Natural killer cell treated with Interleukin-12 subunit alpha and Interleukin-12 subunit beta and Interleukin-15 and Interleukin-18, amount 100 ng/mL, for 72 hours (primary cell): ENCODE measurements around the gene TTYH3. TPM values are rescaled to one million over a fixed set of nuclear protein-coding genes. Genes with fewer than 3 reads are reported as not detected.

Experiments used
- ATAC-seq, 2 donors: fragments of 150-1000 bp; cut with Tn5 transposase in 1 of 2; sonication (Bioruptor Pico), chemical (Tn5 transposase) in 1 of 2; 2 replicates each; pipeline ENCODE4 v1.10.0; 2021
- DNase-seq: peaks from one replicate; pipeline ENCODE4 v3.0.0; 2022; ENCODE audit warnings: low spot score
- H3K27ac Mint-ChIP-seq, 2 donors: 1 replicate in 1 of 2; 2 replicates in 1 of 2; pipeline ENCODE4 v1.8.0; 2022; ENCODE audit warnings: mixed read lengths in 2 of 2, mild to moderate bottlenecking in 1 of 2, moderate library complexity in 1 of 2
- H3K27me3 Mint-ChIP-seq, 2 donors: 1 replicate in 1 of 2; 2 replicates in 1 of 2; pipeline ENCODE4 v1.8.0; 2022; ENCODE audit warnings: mixed read lengths in 2 of 2
- H3K36me3 Mint-ChIP-seq: one replicate; pipeline ENCODE4 v1.8.0; 2022; ENCODE audit warnings: mixed read lengths
- H3K4me1 Mint-ChIP-seq, 2 donors: 1 replicate in 1 of 2; 2 replicates in 1 of 2; pipeline ENCODE4 v1.8.0; 2022; ENCODE audit warnings: low read depth in 2 of 2, mixed read lengths in 2 of 2, mild to moderate bottlenecking in 1 of 2
- H3K4me3 Mint-ChIP-seq: one replicate; pipeline ENCODE4 v1.8.0; 2022; ENCODE audit warnings: mixed read lengths
- H3K9me3 Mint-ChIP-seq: 2 replicates; pipeline ENCODE4 v1.8.0; 2022; ENCODE audit warnings: mixed read lengths
- total RNA-seq, 2 donors: library from RNA; stranded (reverse); gene quantifications; one replicate each; pipeline ENCODE4 v1.2.3, GENCODE V29; 2022

TTYH3 gene
- total RNA-seq, 2 donors from 2014 or later: 23.7 to 24.8 TPM

GRCh38 chr7:2700141-2700850, 68.5 kb downstream of the TTYH3 start:
- no peak overlapping the region for H3K4me3 Mint-ChIP-seq
- no peaks in the 10 kb centered on the region for H3K36me3 Mint-ChIP-seq
- H3K9me3 Mint-ChIP-seq: no peaks in the 10 kb centered on the region
- H3K4me1 Mint-ChIP-seq: peaks cover 23 to 30% of the 10 kb centered on the region in 2 donors
- DNase-seq (no peak), ATAC-seq (no peak)
- peak overlapping the region in 1 of 2 donors; percentile 43 for H3K27ac Mint-ChIP-seq
- H3K27me3 Mint-ChIP-seq: peaks cover 8 to 19% of the 10 kb centered on the region in 2 donors

- Mint-ChIP-seq H3K4me3 (no peak overlapping the region), H3K36me3 (no peaks in the 10 kb centered on the region), H3K27ac (no peak overlapping the region), H3K9me3 (no peaks in the 10 kb centered on the region), H3K4me1 (peaks cover 23 to 30% of the 10 kb centered on the region in 2 donors), H3K27me3 (peaks cover 10 to 24% of the 10 kb centered on the region in 2 donors)
- DNase-seq (no peak), ATAC-seq (no peak)
Observed at GRCh38 chr7:2701424-2701823, 69.6 kb downstream of the TTYH3 start.

GRCh38 chr7:2701832-2702593, 70.2 kb downstream of the TTYH3 start:
- H3K9me3 Mint-ChIP-seq: no peaks in the 10 kb centered on the region
- H3K4me1 Mint-ChIP-seq: peaks cover 23 to 30% of the 10 kb centered on the region in 2 donors
- H3K27me3 Mint-ChIP-seq: peaks cover 15 to 29% of the 10 kb centered on the region in 2 donors
- H3K36me3 Mint-ChIP-seq: no peaks in the 10 kb centered on the region
- ATAC-seq: no peak
- no peak overlapping the region for H3K4me3 Mint-ChIP-seq
- H3K27ac Mint-ChIP-seq: peak overlapping the region in 1 of 2 donors; percentile 40
- no peak for DNase-seq

GRCh38 chr7:2702594-2702957, 70.8 kb downstream of the TTYH3 start:
- ATAC-seq (no peak), DNase-seq (no peak)
- Mint-ChIP-seq H3K27me3 (peaks cover 21 to 32% of the 10 kb centered on the region in 2 donors), H3K27ac (peak overlapping the region in 1 of 2 donors; percentile 40), H3K36me3 (no peaks in the 10 kb centered on the region), H3K4me3 (no peak overlapping the region), H3K4me1 (peaks cover 23 to 30% of the 10 kb centered on the region in 2 donors), H3K9me3 (no peaks in the 10 kb centered on the region)

- Mint-ChIP-seq H3K27me3 (peaks cover 23 to 35% of the 10 kb centered on the region in 2 donors), H3K4me1 (peaks cover 14 to 15% of the 10 kb centered on the region in 2 donors), H3K4me3 (no peak overlapping the region), H3K36me3 (no peaks in the 10 kb centered on the region), H3K27ac (no peak overlapping the region), H3K9me3 (no peaks in the 10 kb centered on the region)
- ATAC-seq (no peak), DNase-seq (no peak)
Observed at GRCh38 chr7:2705371-2706096, 73.7 kb downstream of the TTYH3 start.

GRCh38 chr7:2706685-2707126, 74.9 kb downstream of the TTYH3 start:
- Mint-ChIP-seq H3K27me3 (peaks cover 23 to 40% of the 10 kb centered on the region in 2 donors), H3K4me3 (no peak overlapping the region), H3K9me3 (no peaks in the 10 kb centered on the region), H3K4me1 (peaks cover 19% of the 10 kb centered on the region in 2 donors), H3K27ac (no peak overlapping the region), H3K36me3 (no peaks in the 10 kb centered on the region)
- DNase-seq (no peak), ATAC-seq (no peak)

- Mint-ChIP-seq H3K36me3 (no peaks in the 10 kb centered on the region), H3K9me3 (no peaks in the 10 kb centered on the region), H3K4me3 (no peak overlapping the region), H3K27ac (no peak overlapping the region), H3K27me3 (peaks cover 18 to 38% of the 10 kb centered on the region in 2 donors), H3K4me1 (peaks cover 13 to 19% of the 10 kb centered on the region in 2 donors)
- no peak for DNase-seq
- no peak for ATAC-seq
Observed at GRCh38 chr7:2707481-2707880, 75.7 kb downstream of the TTYH3 start.

GRCh38 chr7:2708041-2708440, 76.3 kb downstream of the TTYH3 start:
- H3K4me3 Mint-ChIP-seq: no peak overlapping the region
- no peak for ATAC-seq

GRCh38 chr7:2708547-2709310, 76.9 kb downstream of the TTYH3 start:
- no peaks in the 10 kb centered on the region for H3K9me3 Mint-ChIP-seq
- no peak overlapping the region for H3K4me3 Mint-ChIP-seq
- ATAC-seq (no peak), DNase-seq (no peak)
- H3K27ac Mint-ChIP-seq: no peak overlapping the region
- H3K4me1 Mint-ChIP-seq: peaks cover 17 to 19% of the 10 kb centered on the region in 2 donors
- H3K27me3 Mint-ChIP-seq: peaks cover 20 to 37% of the 10 kb centered on the region in 2 donors
- no peaks in the 10 kb centered on the region for H3K36me3 Mint-ChIP-seq

More at GRCh38 chr7:2708041-2708440, 76.3 kb downstream of the TTYH3 start:
- DNase-seq: no peak
- Mint-ChIP-seq H3K9me3 (no peaks in the 10 kb centered on the region), H3K36me3 (no peaks in the 10 kb centered on the region), H3K27ac (no peak overlapping the region), H3K27me3 (peaks cover 15 to 39% of the 10 kb centered on the region in 2 donors), H3K4me1 (peaks cover 13 to 19% of the 10 kb centered on the region in 2 donors)

- H3K27me3 Mint-ChIP-seq: peaks cover 30 to 46% of the 10 kb centered on the region in 2 donors
- no peak for DNase-seq
- H3K9me3 Mint-ChIP-seq: no peaks in the 10 kb centered on the region
- no peaks in the 10 kb centered on the region for H3K36me3 Mint-ChIP-seq
- H3K4me1 Mint-ChIP-seq: peaks cover 19 to 21% of the 10 kb centered on the region in 2 donors
- peak overlapping the region; percentile 71 for H3K4me3 Mint-ChIP-seq
- ATAC-seq: peak; percentile 82 to 87
- H3K27ac Mint-ChIP-seq: no peak overlapping the region
Observed at GRCh38 chr7:2709553-2710285, 77.9 kb downstream of the TTYH3 start.

GRCh38 chr7:2710286-2710655, 78.5 kb downstream of the TTYH3 start:
- peak in 1 of 2 donors; percentile 69 for ATAC-seq

GRCh38 chr7:2710901-2711551, 79.2 kb downstream of the TTYH3 start:
- ATAC-seq: peak; percentile 69 to 72
- no peaks in the 10 kb centered on the region for H3K36me3 Mint-ChIP-seq
- DNase-seq: no peak
- H3K27me3 Mint-ChIP-seq: peaks cover 39 to 43% of the 10 kb centered on the region in 2 donors
- H3K27ac Mint-ChIP-seq: no peak overlapping the region
- no peaks in the 10 kb centered on the region for H3K9me3 Mint-ChIP-seq
- H3K4me1 Mint-ChIP-seq: peaks cover 24 to 28% of the 10 kb centered on the region in 2 donors
- H3K4me3 Mint-ChIP-seq: peak overlapping the region; percentile 71

More at GRCh38 chr7:2710286-2710655, 78.5 kb downstream of the TTYH3 start:
- H3K9me3 Mint-ChIP-seq: no peaks in the 10 kb centered on the region
- no peak for DNase-seq
- H3K27me3 Mint-ChIP-seq: peaks cover 36 to 45% of the 10 kb centered on the region in 2 donors
- peak overlapping the region; percentile 71 for H3K4me3 Mint-ChIP-seq
- H3K27ac Mint-ChIP-seq: no peak overlapping the region
- H3K36me3 Mint-ChIP-seq: no peaks in the 10 kb centered on the region
- H3K4me1 Mint-ChIP-seq: peaks cover 20 to 25% of the 10 kb centered on the region in 2 donors
